ENCODE measurements around the gene FABP3.

- TF ChIP-seq SNAPC5 (CRISPR knock-in tag; IDR thresholded peaks at IDR 0.05; ENCODE audit: borderline replicate concordance), result no peak
- no peak for TF ChIP-seq THAP8 (CRISPR knock-in tag; IDR thresholded peaks at IDR 0.05; ENCODE audit: borderline replicate concordance)
- no peak for TF ChIP-seq CTCF (CRISPR knock-in tag; IDR thresholded peaks at IDR 0.05)
- no peak for TF ChIP-seq ZFP36 (IDR thresholded peaks at IDR 0.05; ENCODE audit: borderline replicate concordance, low read depth, low read length, partially characterized antibody)
Observed at GRCh38 chr1:31380181-31380580, 7.3 kb upstream of the FABP3 start.
